IMR-90 (cell line): ENCODE results near the gene RAB6A. TPM values are rescaled to one million over a fixed set of nuclear protein-coding genes. Genes with fewer than 3 reads are reported as not detected.

Source experiments
- ATAC-seq: fragments of 200-7000 bp; cut with Tn5 transposase; 2 replicates; pipeline ENCODE4 v1.9.1; 2020; ENCODE audit warnings: low read depth, mild to moderate bottlenecking, moderate library complexity
- BruUV-seq: library from RNA; stranded (reverse); fragments of 400-500 nt; replicated peaks from 2 replicates; lab custom pipeline; 2021; lab: Mats Ljungman, UMichigan
- CTCF ChIA-PET: fragments of 300-600 bp; formaldehyde crosslinking; extraction: SDS; loops from one replicate; lab custom pipeline; 2021; ENCODE audit warnings: antibody characterized with exemption; lab: Yijun Ruan, JAX
- POLR2A ChIA-PET: fragments of 300-600 bp; sonication (Branson Sonifier 250); formaldehyde crosslinking; loops from one replicate; lab custom pipeline; 2022; ENCODE audit warnings: antibody characterized with exemption; ENCODE audit not compliant: unreplicated experiment; lab: Charles Lee
- DNase-seq: peaks from one replicate; pipeline ENCODE4 v3.0.0; 2013
- H2AFZ ChIP-seq: replicated peaks from 2 replicates; pipeline ENCODE3; 2013; ENCODE audit warnings: low read length, mild to moderate bottlenecking; ENCODE audit not compliant: poor library complexity
- H2AK5ac ChIP-seq: 2 replicates; pipeline ENCODE4 v1.6.1; 2013; ENCODE audit warnings: low read depth, low read length, inconsistent platforms
- H2AK9ac ChIP-seq: replicated peaks from 2 replicates; pipeline ENCODE3; 2013; ENCODE audit warnings: mild to moderate bottlenecking, low read depth, low read length, moderate library complexity; ENCODE audit not compliant: poor library complexity
- H2BK120ac ChIP-seq: 2 replicates; pipeline ENCODE4 v1.6.1; 2013; ENCODE audit warnings: low read depth, low read length, inconsistent platforms
- H2BK15ac ChIP-seq: 3 replicates; pipeline ENCODE4 v1.6.1; 2013; ENCODE audit warnings: low read depth, low read length, inconsistent platforms
- H2BK20ac ChIP-seq: 2 replicates; pipeline ENCODE4 v1.6.1; 2013; ENCODE audit warnings: low read depth, mild to moderate bottlenecking, inconsistent platforms, low read length, moderate library complexity
- H2BK5ac ChIP-seq: 2 replicates; pipeline ENCODE4 v1.6.1; 2013; ENCODE audit warnings: mild to moderate bottlenecking, low read depth, low read length, inconsistent platforms; ENCODE audit not compliant: poor library complexity, severe bottlenecking
- H3K14ac ChIP-seq: replicated peaks from 2 replicates; pipeline ENCODE4 v1.6.1; 2013; ENCODE audit warnings: low read depth, low read length, inconsistent platforms
- H3K18ac ChIP-seq: 2 replicates; pipeline ENCODE4 v1.6.1; 2013; ENCODE audit warnings: low read depth, low read length, control low read depth
- H3K23ac ChIP-seq: 2 replicates; pipeline ENCODE4 v1.6.1; 2013; ENCODE audit warnings: low read depth, low read length, inconsistent platforms
- H3K27ac ChIP-seq: 2 replicates; pipeline ENCODE4 v1.5.1; 2013; ENCODE audit warnings: mild to moderate bottlenecking, control low read depth, low read length; ENCODE audit not compliant: insufficient read depth
- H3K27me3 ChIP-seq: 2 replicates; pipeline ENCODE4 v1.6.1; 2013; ENCODE audit warnings: low read length; ENCODE audit not compliant: control insufficient read depth, insufficient read depth
- H3K36me3 ChIP-seq: 2 replicates; pipeline ENCODE4 v1.6.1; 2013; ENCODE audit warnings: low read length, mixed read lengths; ENCODE audit not compliant: control insufficient read depth, insufficient read depth
- H3K4ac ChIP-seq: 2 replicates; pipeline ENCODE4 v1.6.1; 2013; ENCODE audit warnings: low read depth, low read length, inconsistent platforms
- H3K4me1 ChIP-seq: 2 replicates; pipeline ENCODE4 v1.6.1; 2013; ENCODE audit warnings: low read length, mixed read lengths; ENCODE audit not compliant: control insufficient read depth, insufficient read depth
- H3K4me2 ChIP-seq: 2 replicates; pipeline ENCODE4 v1.6.1; 2013; ENCODE audit warnings: low read depth, mild to moderate bottlenecking, control low read depth, low read length, moderate library complexity
- H3K4me3 ChIP-seq: 2 replicates; pipeline ENCODE4 v1.5.1; 2013; ENCODE audit warnings: low read depth, mild to moderate bottlenecking, control low read depth, low read length, moderate library complexity; ENCODE audit not compliant: insufficient read depth
- H3K56ac ChIP-seq: 2 replicates; pipeline ENCODE4 v1.6.1; 2013; ENCODE audit warnings: low read length, inconsistent platforms; ENCODE audit not compliant: insufficient read depth; ENCODE audit errors: extremely low read depth
- H3K79me1 ChIP-seq, 2 experiments: 2 replicates each; pipeline ENCODE4 v1.6.1; 2013; ENCODE audit warnings: low read length in 2 of 2, inconsistent platforms in 1 of 2, low read depth in 1 of 2
- H3K9ac ChIP-seq: 2 replicates; pipeline ENCODE4 v1.6.1; 2013; ENCODE audit warnings: low read depth, low read length, control low read depth
- H3K9me1 ChIP-seq: 2 replicates; pipeline ENCODE4 v1.6.1; 2013; ENCODE audit warnings: low read length, inconsistent platforms; ENCODE audit not compliant: insufficient read depth
- H3K9me3 ChIP-seq: 2 replicates; pipeline ENCODE4 v1.6.1; 2013; ENCODE audit warnings: low read length; ENCODE audit not compliant: control insufficient read depth, insufficient read depth
- H4K20me1 ChIP-seq: 2 replicates; pipeline ENCODE4 v1.6.1; 2013; ENCODE audit warnings: low read length, inconsistent platforms; ENCODE audit not compliant: insufficient read depth
- H4K5ac ChIP-seq: 2 replicates; pipeline ENCODE4 v1.6.1; 2013; ENCODE audit warnings: mild to moderate bottlenecking, low read depth, low read length, control low read depth
- H4K8ac ChIP-seq, 2 experiments: 2 replicates each; pipeline ENCODE4 v1.6.1; 2013; ENCODE audit warnings: low read depth in 2 of 2, low read length in 2 of 2, control low read depth in 1 of 2, inconsistent platforms in 1 of 2
- H4K91ac ChIP-seq: 2 replicates; pipeline ENCODE4 v1.6.1; 2013; ENCODE audit warnings: low read depth, low read length, inconsistent platforms; ENCODE audit not compliant: insufficient read depth
- BHLHE40 ChIP-seq: fragments of 150-350 bp; IDR thresholded peaks from 2 replicates; pipeline ENCODE4 v1.6.1; 2016; ENCODE audit warnings: mild to moderate bottlenecking, low read depth, low read length
- CTCF ChIP-seq: conservative IDR thresholded peaks from 2 replicates; pipeline ENCODE4 v1.5.1; 2012; ENCODE audit warnings: mild to moderate bottlenecking, low read depth, low read length, improper control_type of control experiment
- ELK1 ChIP-seq: fragments of 150-350 bp; IDR thresholded peaks from 2 replicates; pipeline ENCODE4 v1.6.1; 2016; ENCODE audit warnings: low read depth, mild to moderate bottlenecking, low read length, moderate library complexity, borderline replicate concordance
- FOS ChIP-seq: fragments of 150-350 bp; IDR thresholded peaks from 2 replicates; pipeline ENCODE4 v1.6.1; 2016; ENCODE audit warnings: low read depth, low read length
- MAFK ChIP-seq: IDR thresholded peaks from 2 replicates; pipeline ENCODE4 v1.6.1; 2012; ENCODE audit warnings: low read depth, low read length, improper control_type of control experiment
- MAZ ChIP-seq: IDR thresholded peaks from 2 replicates; pipeline ENCODE4 v1.6.1; 2012; ENCODE audit warnings: low read depth, mild to moderate bottlenecking, low read length, improper control_type of control experiment, moderate library complexity, borderline replicate concordance
- POLR2A ChIP-seq: IDR thresholded peaks from 2 replicates; pipeline ENCODE4 v1.6.1; 2012; ENCODE audit warnings: mild to moderate bottlenecking, low read depth, low read length
- RAD21 ChIP-seq: IDR thresholded peaks from 2 replicates; pipeline ENCODE4 v1.6.1; 2012; ENCODE audit warnings: low read length, improper control_type of control experiment
- SMC3 ChIP-seq: fragments of 150-350 bp; IDR thresholded peaks from 2 replicates; pipeline ENCODE4 v1.6.1; 2016; ENCODE audit warnings: low read depth, mild to moderate bottlenecking, antibody characterized with exemption, low read length, moderate library complexity
- USF2 ChIP-seq: fragments of 150-350 bp; IDR thresholded peaks from 2 replicates; pipeline ENCODE4 v1.6.1; 2017; ENCODE audit warnings: mild to moderate bottlenecking, antibody characterized with exemption, low read length, low read depth
- WGBS, 2 experiments: methylation state at CpG; one replicate each; pipeline versions ENCODE4 v1.1.5 to v1.1.7; 2013; ENCODE audit warnings: missing lambda C conversion rate in 2 of 2; ENCODE audit not compliant: insufficient read length in 1 of 2; ENCODE audit errors: extremely low coverage in 2 of 2; 5-methylcytosine and 5-hydroxymethylcytosine counted together
- dilution Hi-C: fragments of 300-500 bp; cut with HindIII; formaldehyde crosslinking; loops from one replicate; pipeline ENCODE4 v1.14.3; 2018; ENCODE audit warnings: low sequenced_read_pairs; ENCODE audit not compliant: unreplicated experiment
- in situ Hi-C: fragments of 300-500 bp; cut with MboI; formaldehyde crosslinking; loops from 3 replicates; pipeline ENCODE4 v1.14.3; 2019; ENCODE audit warnings: low sequenced_read_pairs, inconsistent platforms, mixed read lengths
- intact Hi-C: fragments of 100-400 bp; cut with micrococcal nuclease; formaldehyde crosslinking; loops from 2 replicates; pipeline ENCODE4 v1.10.0; 2022
- polyA plus RNA-seq, 3 experiments: library from polyadenylated mRNA; depleted of rRNA; stranded (reverse); fragments of >200 nt; gene quantifications; 2 replicates each; pipeline ENCODE4 v1.2.3, GENCODE V29; 2012; ENCODE audit warnings: low replicate concordance in 1 of 3
- total RNA-seq: library from RNA; depleted of rRNA; stranded (reverse); fragments of >200 nt; gene quantifications from 2 replicates; pipeline ENCODE4 v1.2.3, GENCODE V29; 2012

Gene RAB6A
- total and polyA plus RNA-seq, 2 of the 4 experiments (the other 2 are of a cell fraction), result 65.5 to 81.0 TPM

GRCh38 chr11:73640592-73640991 lies 120.3 kb downstream of the RAB6A start:
- POLR2A ChIA-PET, result no interaction called here

More at GRCh38 chr11:73640592-73640991, 120.3 kb downstream of the RAB6A start:
- no peaks in the 10 kb centered on the region for H3K9me3 ChIP-seq
- H3K9ac ChIP-seq, result no peak overlapping the region
- WGBS, 2 experiments, result no CpG with 5 or more reads among the region's 2 CpGs
- in situ Hi-C loops (no loop called here), intact Hi-C loops (no loop called here), dilution Hi-C loops (no loop called here)
- no TSS peak for BruUV-seq
- no peaks in the 10 kb centered on the region for H4K20me1 ChIP-seq
- H3K79me1 ChIP-seq, result no peaks in the 10 kb centered on the region
- no peak for TF ChIP-seq MAZ
- no peak for TF ChIP-seq RAD21
- TF ChIP-seq POLR2A, result no peak
- TF ChIP-seq FOS, result no peak
- TF ChIP-seq ELK1, result no peak
- TF ChIP-seq CTCF, result no peak
- TF ChIP-seq MAFK, result no peak
- TF ChIP-seq USF2, result no peak
- no peak for TF ChIP-seq BHLHE40
- TF ChIP-seq SMC3, result no peak
- H4K5ac ChIP-seq, result no peak overlapping the region
- ATAC-seq (no peak), DNase-seq (no peak)
- H3K4ac ChIP-seq, result no peak overlapping the region
- no peak overlapping the region for H3K23ac ChIP-seq
- no peak overlapping the region for H4K8ac ChIP-seq
- H4K91ac ChIP-seq, result no peak overlapping the region
- H3K4me2 ChIP-seq, result no peak overlapping the region
- no peak overlapping the region for H3K14ac ChIP-seq
- no peak overlapping the region for H2BK5ac ChIP-seq
- H3K18ac ChIP-seq, result no peak overlapping the region
- H2AK9ac ChIP-seq, result no peak overlapping the region
- no peak overlapping the region for H2BK120ac ChIP-seq
- no peaks in the 10 kb centered on the region for H3K36me3 ChIP-seq
- no peak overlapping the region for H3K27ac ChIP-seq
- no peak overlapping the region for H2AFZ ChIP-seq
- H3K56ac ChIP-seq, result no peak overlapping the region
- no peaks in the 10 kb centered on the region for H3K4me1 ChIP-seq
- CTCF ChIA-PET, result interaction anchor here (0.8 to 1.1 kb wide), 2 partner anchors 13 to 15 kb away, joined by 3 read pairs; no protein-coding TSS in a partner anchor
- no peak overlapping the region for H3K4me3 ChIP-seq
- H3K27me3 ChIP-seq, result peaks cover 20% of the 10 kb centered on the region
- H2BK15ac ChIP-seq, result no peak overlapping the region
- no peaks in the 10 kb centered on the region for H3K9me1 ChIP-seq
- no peak overlapping the region for H2AK5ac ChIP-seq
- H2BK20ac ChIP-seq, result no peak overlapping the region
